ENCODE measurements around the gene ACTRT2. TPM values are rescaled to one million over a fixed set of nuclear protein-coding genes. Genes with fewer than 3 reads are reported as not detected.
A peak's percentile ranks its signal among the peaks of the same experiment; 100 is the strongest.

The ACTRT2 gene
- total and polyA plus RNA-seq, 12 donors: not detected

- intact Hi-C loops (cut with DNase I): no loop called here
- Histone ChIP-seq H3K27me3 (peaks cover 9% of the 10 kb centered on the region), H3K36me3 (replicated peaks in 1 of 2) (no peaks in the 10 kb centered on the region), H3K4me3 (no peak overlapping the region), H3K4me1 (replicated peaks in 1 of 2) (no peaks in the 10 kb centered on the region), H3K9me3 (replicated peaks in 1 of 3) (no peaks in the 10 kb centered on the region), H3K27ac (no peak overlapping the region)
- no peak for TF ChIP-seq POLR2A (IDR thresholded peaks at IDR 0.05)
- TF ChIP-seq, protein P1, sequence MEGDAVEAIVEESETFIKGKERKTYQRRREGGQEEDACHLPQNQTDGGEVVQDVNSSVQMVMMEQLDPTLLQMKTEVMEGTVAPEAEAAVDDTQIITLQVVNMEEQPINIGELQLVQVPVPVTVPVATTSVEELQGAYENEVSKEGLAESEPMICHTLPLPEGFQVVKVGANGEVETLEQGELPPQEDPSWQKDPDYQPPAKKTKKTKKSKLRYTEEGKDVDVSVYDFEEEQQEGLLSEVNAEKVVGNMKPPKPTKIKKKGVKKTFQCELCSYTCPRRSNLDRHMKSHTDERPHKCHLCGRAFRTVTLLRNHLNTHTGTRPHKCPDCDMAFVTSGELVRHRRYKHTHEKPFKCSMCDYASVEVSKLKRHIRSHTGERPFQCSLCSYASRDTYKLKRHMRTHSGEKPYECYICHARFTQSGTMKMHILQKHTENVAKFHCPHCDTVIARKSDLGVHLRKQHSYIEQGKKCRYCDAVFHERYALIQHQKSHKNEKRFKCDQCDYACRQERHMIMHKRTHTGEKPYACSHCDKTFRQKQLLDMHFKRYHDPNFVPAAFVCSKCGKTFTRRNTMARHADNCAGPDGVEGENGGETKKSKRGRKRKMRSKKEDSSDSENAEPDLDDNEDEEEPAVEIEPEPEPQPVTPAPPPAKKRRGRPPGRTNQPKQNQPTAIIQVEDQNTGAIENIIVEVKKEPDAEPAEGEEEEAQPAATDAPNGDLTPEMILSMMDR (IDR thresholded peaks at IDR 0.05): no peak
- peak in 2 of 7 donors; percentile 4 for DNase-seq
- WGBS, 4 donors: 61 to 81% (median 73%) methylated on average over 4 to 7 of the region's 7 CpGs
Observed at GRCh38 chr1:2977886-2978611, 43.2 kb upstream of the ACTRT2 start.

DNA sequence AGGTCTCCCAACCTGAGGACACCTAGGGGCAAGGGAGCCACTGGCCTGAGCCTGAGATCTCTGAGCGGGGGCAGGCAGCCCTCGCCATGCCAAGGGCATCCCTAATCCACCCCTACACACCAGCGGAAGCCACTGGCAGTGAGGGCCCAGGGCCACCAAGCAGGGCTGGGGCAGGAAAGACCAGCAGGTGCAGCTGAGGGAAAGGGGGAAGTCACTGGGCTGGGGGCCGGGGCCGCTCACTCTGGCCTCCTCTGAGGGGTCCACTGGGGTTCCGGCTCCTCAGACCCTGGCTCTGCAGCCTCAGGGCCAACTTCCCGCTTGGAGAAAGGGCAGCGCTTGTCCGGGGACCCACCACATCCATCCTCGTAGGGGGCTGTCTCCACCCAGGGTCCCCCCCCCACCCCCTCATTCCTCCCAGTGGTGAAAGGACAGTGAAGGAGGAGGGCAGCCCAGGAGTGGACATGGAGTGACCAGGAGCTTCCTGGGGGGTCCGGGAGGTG is 42.5 kb upstream of the ACTRT2 start:
- peak in 3 of 7 donors; percentile 1 to 28 (median 3) for DNase-seq
- intact Hi-C loops (cut with DNase I): no loop called here
- no peak overlapping the region for H3K27ac ChIP-seq
- no peaks in the 10 kb centered on the region for H3K4me1 ChIP-seq (replicated peaks in 1 of 2)
- no peaks in the 10 kb centered on the region for H3K9me3 ChIP-seq (replicated peaks in 1 of 3)
- H3K36me3 ChIP-seq (replicated peaks in 1 of 2): no peaks in the 10 kb centered on the region
- TF ChIP-seq POLR2A (IDR thresholded peaks at IDR 0.05): no peak
- TF ChIP-seq, protein P1 (IDR thresholded peaks at IDR 0.05): no peak
- WGBS, 4 donors: 65 to 91% (median 78%) methylated on average over 4 to 11 of the region's 11 CpGs
- H3K4me3 ChIP-seq: no peak overlapping the region
- peaks cover 9% of the 10 kb centered on the region for H3K27me3 ChIP-seq

DNA sequence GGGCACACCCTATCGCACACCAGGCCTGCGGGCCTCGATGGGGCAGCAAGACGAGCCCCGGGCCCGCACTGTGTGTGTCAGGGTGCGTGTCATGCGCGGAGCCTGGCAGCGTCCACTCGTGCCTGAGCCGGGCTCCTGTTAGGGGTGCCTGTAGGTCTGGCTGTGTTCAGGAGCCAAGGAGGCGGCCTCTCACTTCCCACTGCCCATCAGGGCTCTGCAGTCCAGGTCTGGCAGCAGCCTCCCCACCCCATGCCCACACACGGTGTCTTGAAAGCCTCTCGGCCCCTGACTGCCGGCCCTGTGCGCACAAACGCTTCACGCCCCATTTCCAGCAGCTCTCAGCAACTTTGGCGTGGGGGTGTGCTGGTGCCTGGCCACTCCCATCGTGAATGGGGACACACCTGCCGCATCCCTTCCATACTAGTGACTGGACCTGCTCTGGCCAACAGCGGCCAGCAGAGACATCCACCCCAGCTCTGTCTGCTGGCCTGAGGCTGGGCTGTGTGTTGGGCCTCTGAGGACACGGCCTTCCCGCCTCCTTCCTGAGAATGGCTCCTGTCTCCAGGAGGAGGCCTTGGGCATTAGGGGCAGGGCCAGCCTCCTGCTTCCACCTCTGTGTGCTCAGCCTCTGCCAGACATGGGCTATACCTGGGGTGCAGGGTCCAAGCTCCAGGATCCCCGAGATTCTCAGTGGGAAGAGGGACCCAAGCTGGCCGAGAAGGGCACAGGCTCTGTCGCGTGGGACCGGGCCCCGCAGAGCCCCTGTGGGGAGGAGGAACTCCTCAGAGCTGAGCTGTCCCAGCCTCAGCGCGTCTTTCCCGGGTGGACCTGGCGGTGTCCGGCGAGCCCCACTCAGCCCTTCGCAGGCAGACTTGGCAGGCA is 41.8 kb upstream of the ACTRT2 start:
- 79 to 91% (median 84%) methylated on average over 12 to 38 of the region's 38 CpGs for WGBS, 4 donors

More for the DNA sequence above, 41.8 kb upstream of the ACTRT2 start:
- no peak overlapping the region for H3K4me3 ChIP-seq
- H3K27ac ChIP-seq: no peak overlapping the region
- no peaks in the 10 kb centered on the region for H3K36me3 ChIP-seq (replicated peaks in 1 of 2)
- TF ChIP-seq, protein P1 (IDR thresholded peaks at IDR 0.05): no peak
- no peak for TF ChIP-seq POLR2A (IDR thresholded peaks at IDR 0.05)
- H3K9me3 ChIP-seq (replicated peaks in 1 of 3): no peaks in the 10 kb centered on the region
- H3K4me1 ChIP-seq (replicated peaks in 1 of 2): no peaks in the 10 kb centered on the region
- intact Hi-C loops (cut with DNase I): no loop called here
- DNase-seq: peak in 2 of 7 donors; percentile 10 to 12
- H3K27me3 ChIP-seq: peaks cover 9% of the 10 kb centered on the region

All from adrenal gland (tissue), 12 donors.